HEK293T (cell line): Measurements from ENCODE around the gene NEUROD4.

Source experiments
- CTBP1 ChIP-seq: fragments of 450-650 bp; IDR thresholded peaks from 2 replicates; pipeline ENCODE4 v1.6.1; 2016; ENCODE audit warnings: borderline replicate concordance
- FOXM1 ChIP-seq: fragments of 450-650 bp; IDR thresholded peaks from 2 replicates; pipeline ENCODE4 v1.6.1; 2017; ENCODE audit warnings: mild to moderate bottlenecking, borderline replicate concordance
- PKNOX1 ChIP-seq: fragments of 450-650 bp; IDR thresholded peaks from 2 replicates; pipeline ENCODE4 v1.6.1; 2016
- SP1 ChIP-seq: fragments of 450-650 bp; IDR thresholded peaks from 2 replicates; pipeline ENCODE4 v1.6.1; 2017
- SUZ12 ChIP-seq: fragments of 450-650 bp; IDR thresholded peaks from 2 replicates; pipeline ENCODE4 v1.6.1; 2016; ENCODE audit warnings: mild to moderate bottlenecking
- TARDBP ChIP-seq: fragments of 450-650 bp; IDR thresholded peaks from 2 replicates; pipeline ENCODE4 v1.6.1; 2016

DNA sequence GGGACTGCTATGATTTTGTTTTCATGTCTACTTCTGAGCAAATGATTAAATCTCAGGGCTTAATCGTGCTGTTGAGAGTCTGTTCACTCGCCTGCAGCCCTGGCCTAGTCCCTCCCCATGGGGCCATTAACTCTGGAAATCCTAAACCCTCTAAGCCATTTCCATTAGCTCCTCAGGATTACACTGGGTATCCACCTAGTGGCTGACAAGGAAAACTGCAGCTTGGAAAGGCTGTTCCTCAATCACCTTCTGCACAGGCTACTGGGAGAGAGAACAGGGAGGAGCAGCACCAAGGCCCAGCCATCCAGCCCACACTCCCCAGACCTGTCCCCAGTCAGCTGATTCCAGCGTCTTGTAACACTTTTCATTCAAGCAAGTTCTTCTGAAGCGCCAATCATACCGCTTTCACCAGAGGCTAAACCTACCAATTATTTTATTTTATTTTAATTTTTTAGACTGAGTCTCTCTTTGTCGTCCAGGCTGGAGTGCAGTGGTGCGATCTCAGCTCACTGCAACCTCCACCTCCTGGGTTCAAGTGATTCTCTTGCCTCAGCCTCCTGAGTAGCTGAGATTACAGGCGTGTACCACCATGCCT lies 48.7 kb downstream of the NEUROD4 start:
- TF ChIP-seq FOXM1 (no peak), SUZ12 (no peak), CTBP1 (no peak), SP1 (no peak), TARDBP (no peak), PKNOX1 (no peak)
